ENCODE results near the gene KDM1B.
"Not testable (repeated sequence)": the region's sequence is repeated elsewhere in the genome, so short reads cannot be mapped to it uniquely, and the experiment has no call there.

KDM1B gene

GRCh38 chr6:18203786-18204185, 48.6 kb downstream of the KDM1B start:
- no peak for DNase-seq

- no peak for DNase-seq
These were observed 49.5 kb downstream of the KDM1B start for GRCh38 chr6:18204691-18205090.

GRCh38 chr6:18206591-18206990, 51.4 kb downstream of the KDM1B start:
- DNase-seq: no peak

GRCh38 chr6:18207438-18207837, 52.2 kb downstream of the KDM1B start:
- DNase-seq: no peak

- no peak for DNase-seq
These were observed 52.7 kb downstream of the KDM1B start for GRCh38 chr6:18207949-18208348.

- not testable (repeated sequence) for DNase-seq
These were observed 53.6 kb downstream of the KDM1B start for GRCh38 chr6:18208778-18209177.

- no peak for DNase-seq
These were observed 54.4 kb downstream of the KDM1B start for GRCh38 chr6:18209539-18210197.

- no peak for DNase-seq
These were observed 55.5 kb downstream of the KDM1B start for GRCh38 chr6:18210707-18211106.

GRCh38 chr6:18211338-18211737, 56.1 kb downstream of the KDM1B start:
- no peak for DNase-seq

- DNase-seq: no peak
These were observed 57.0 kb downstream of the KDM1B start for GRCh38 chr6:18212231-18212630.

- no peak for DNase-seq
These were observed 58.2 kb downstream of the KDM1B start for GRCh38 chr6:18213439-18213838.

GRCh38 chr6:18214003-18214402, 58.8 kb downstream of the KDM1B start:
- DNase-seq: no peak

GRCh38 chr6:18215436-18215835, 60.2 kb downstream of the KDM1B start:
- DNase-seq: no peak

GRCh38 chr6:18216411-18216810, 61.2 kb downstream of the KDM1B start:
- DNase-seq: no peak

- no peak for DNase-seq
These were observed 63.0 kb downstream of the KDM1B start for GRCh38 chr6:18218233-18218632.

- DNase-seq: no peak
These were observed 64.4 kb downstream of the KDM1B start for GRCh38 chr6:18219591-18219990.

- no peak for DNase-seq
These were observed 66.0 kb downstream of the KDM1B start for GRCh38 chr6:18221288-18221615.

GRCh38 chr6:18226451-18227105, 71.4 kb downstream of the KDM1B start:
- DNase-seq: not testable (repeated sequence)

GRCh38 chr6:18227166-18227565, 71.9 kb downstream of the KDM1B start:
- DNase-seq: not testable (repeated sequence)

GRCh38 chr6:18228590-18228989, 73.4 kb downstream of the KDM1B start:
- DNase-seq: not testable (repeated sequence)

GRCh38 chr6:18231856-18232255, 76.6 kb downstream of the KDM1B start:
- DNase-seq: not testable (repeated sequence)

GRCh38 chr6:18233770-18234169, 78.5 kb downstream of the KDM1B start:
- DNase-seq: not testable (repeated sequence)

GRCh38 chr6:18234564-18234963, 79.3 kb downstream of the KDM1B start:
- no peak for DNase-seq

GRCh38 chr6:18235524-18235923, 80.3 kb downstream of the KDM1B start:
- no peak for DNase-seq

GRCh38 chr6:18237167-18237566, 81.9 kb downstream of the KDM1B start:
- DNase-seq: no peak

All from SHP77 treated with DMSO at 0.1 percent for 48 hours (cell line).